ENCODE results near the gene IL36B.

IL36B gene

GRCh38 chr2:113050921-113051895 is 1.5 kb downstream of the IL36B start:
- no peak for DNase-seq

GRCh38 chr2:113046465-113046864 is 6.2 kb downstream of the IL36B start:
- DNase-seq, result no peak

- DNase-seq, result no peak
Measured at GRCh38 chr2:113041871-113042270, 10.8 kb downstream of the IL36B start.

GRCh38 chr2:113039719-113040118 is 12.9 kb downstream of the IL36B start:
- DNase-seq, result no peak

- DNase-seq, result no peak
Measured at GRCh38 chr2:113039158-113039557, 13.5 kb downstream of the IL36B start.

- DNase-seq, result no peak
Measured at GRCh38 chr2:113038291-113038690, 14.4 kb downstream of the IL36B start.

GRCh38 chr2:113036763-113037162 is 15.9 kb downstream of the IL36B start:
- no peak for DNase-seq

GRCh38 chr2:113034016-113034415 is 18.7 kb downstream of the IL36B start:
- no peak for DNase-seq

GRCh38 chr2:113032737-113033136 is 19.9 kb downstream of the IL36B start:
- DNase-seq, result no peak

- DNase-seq, result no peak
Measured at GRCh38 chr2:113028112-113028511, 24.6 kb downstream of the IL36B start.

GRCh38 chr2:113027691-113028090 is 25.0 kb downstream of the IL36B start:
- DNase-seq, result no peak

- no peak for DNase-seq
Measured at GRCh38 chr2:113025737-113026136, 26.9 kb downstream of the IL36B start.

GRCh38 chr2:113024764-113025163 is 27.9 kb downstream of the IL36B start:
- DNase-seq, result no peak

- DNase-seq, result no peak
Measured at GRCh38 chr2:113021312-113021711, 31.4 kb downstream of the IL36B start.

- no peak for DNase-seq
Measured at GRCh38 chr2:113018509-113018908, 34.2 kb downstream of the IL36B start.

- DNase-seq, result no peak
Measured at GRCh38 chr2:113015655-113016054, 37.0 kb downstream of the IL36B start.

GRCh38 chr2:113015042-113015441 is 37.6 kb downstream of the IL36B start:
- no peak for DNase-seq

- no peak for DNase-seq
Measured at GRCh38 chr2:113014067-113014466, 38.6 kb downstream of the IL36B start.

GRCh38 chr2:113013336-113013661 is 39.4 kb downstream of the IL36B start:
- no peak for DNase-seq

GRCh38 chr2:113012436-113013335 is 40.0 kb downstream of the IL36B start:
- DNase-seq, result no peak

GRCh38 chr2:113011108-113011507 is 41.6 kb downstream of the IL36B start:
- DNase-seq, result no peak

GRCh38 chr2:113010088-113010487 is 42.6 kb downstream of the IL36B start:
- no peak for DNase-seq

- DNase-seq, result no peak
Measured at GRCh38 chr2:113009622-113010021, 43.0 kb downstream of the IL36B start.

GRCh38 chr2:113007250-113007649 is 45.4 kb downstream of the IL36B start:
- no peak for DNase-seq

All from GDM1 (cell line).